Fibroblast of mammary gland (primary cell): ENCODE results near the gene MAPK8IP3.
A peak's percentile ranks its signal among the peaks of the same experiment; 100 is the strongest.

ENCODE experiments used
- DNase-seq: peaks from one replicate; pipeline ENCODE4 v3.0.0-alpha.2; 2010; ENCODE audit warnings: low read depth
- H3K4me3 ChIP-seq: 2 replicates; pipeline ENCODE4 v1.5.1; 2011; ENCODE audit warnings: low read depth, mild to moderate bottlenecking, low read length, moderate library complexity; ENCODE audit not compliant: control insufficient read depth
- CTCF ChIP-seq: conservative IDR thresholded peaks from 2 replicates; pipeline ENCODE4 v1.5.1; 2011; ENCODE audit warnings: low read depth, low read length, inconsistent platforms; ENCODE audit not compliant: control insufficient read depth, insufficient read depth

MAPK8IP3 gene

GRCh38 chr16:1689853-1690252 lies 16.1 kb upstream of the MAPK8IP3 start:
- no peak overlapping the region for H3K4me3 ChIP-seq
- DNase-seq = no peak
- no peak for TF ChIP-seq CTCF

DNA sequence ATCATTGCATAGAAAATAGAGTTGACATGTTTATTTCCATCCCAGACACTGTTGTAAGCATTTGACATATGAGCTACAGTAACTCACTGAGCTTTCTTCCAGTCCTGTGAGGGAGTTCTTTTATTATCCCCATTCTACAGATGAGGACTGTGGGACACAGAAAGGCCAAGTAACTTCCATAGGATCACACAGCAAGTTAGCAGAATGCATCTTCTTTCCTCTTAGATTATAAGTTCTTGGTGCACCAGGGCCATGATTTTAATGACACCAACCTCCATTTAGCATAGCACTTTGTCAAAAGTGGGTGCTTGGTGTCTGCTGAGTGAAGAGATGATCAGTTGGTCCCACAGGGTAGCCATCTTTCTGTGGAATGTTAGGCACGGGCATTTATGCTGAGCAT lies 15.2 kb upstream of the MAPK8IP3 start:
- TF ChIP-seq CTCF = no peak
- H3K4me3 ChIP-seq = no peak overlapping the region
- no peak for DNase-seq

GRCh38 chr16:1691276-1691675 lies 14.7 kb upstream of the MAPK8IP3 start:
- DNase-seq = peak; percentile 65
- peak; percentile 36 for TF ChIP-seq CTCF
- H3K4me3 ChIP-seq = no peak overlapping the region

DNA sequence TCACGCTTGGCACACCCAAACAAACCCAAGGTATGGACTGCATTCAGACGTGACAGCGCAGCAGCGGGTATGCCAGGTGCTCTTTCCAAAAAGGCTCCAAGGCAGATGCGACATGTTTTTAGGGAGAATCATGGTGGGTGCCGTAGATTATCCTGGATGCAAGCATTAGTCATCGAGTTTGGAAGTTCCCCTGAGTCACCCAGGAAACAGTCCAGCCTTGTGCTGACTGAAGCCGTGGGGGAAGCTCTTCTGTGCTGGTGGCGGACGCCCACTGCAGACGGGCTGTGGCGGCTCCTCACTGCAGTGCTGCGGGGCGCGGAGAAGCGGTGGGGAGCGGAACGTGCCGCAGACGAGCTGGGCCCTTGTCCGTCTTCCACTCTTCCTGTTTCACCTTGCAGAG lies 14.0 kb upstream of the MAPK8IP3 start:
- DNase-seq = peak; percentile 85
- no peak for TF ChIP-seq CTCF
- no peak overlapping the region for H3K4me3 ChIP-seq

GRCh38 chr16:1696863-1697262 lies 9.1 kb upstream of the MAPK8IP3 start:
- H3K4me3 ChIP-seq = no peak overlapping the region
- DNase-seq = no peak
- no peak for TF ChIP-seq CTCF

- DNase-seq = no peak
- no peak overlapping the region for H3K4me3 ChIP-seq
- TF ChIP-seq CTCF = no peak
These were observed 7.3 kb upstream of the MAPK8IP3 start for GRCh38 chr16:1698680-1699079.

DNA sequence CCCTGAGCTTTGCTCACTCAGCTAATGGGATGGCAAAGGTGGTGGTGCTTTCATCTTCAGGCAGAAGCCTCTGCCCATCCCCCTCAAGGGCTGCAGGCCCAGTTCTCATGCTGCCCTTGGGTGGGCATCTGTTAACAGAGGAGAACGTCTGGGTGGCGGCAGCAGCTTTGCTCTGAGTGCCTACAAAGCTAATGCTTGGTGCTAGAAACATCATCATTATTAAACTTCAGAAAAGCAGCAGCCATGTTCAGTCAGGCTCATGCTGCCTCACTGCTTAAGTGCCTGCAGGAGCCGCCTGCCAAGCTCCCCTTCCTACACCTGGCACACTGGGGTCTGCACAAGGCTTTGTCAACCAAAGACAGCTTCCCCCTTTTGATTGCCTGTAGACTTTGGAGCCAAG lies 5.7 kb upstream of the MAPK8IP3 start:
- DNase-seq = no peak
- no peak for TF ChIP-seq CTCF

More for the DNA sequence above, 5.7 kb upstream of the MAPK8IP3 start:
- H3K4me3 ChIP-seq = no peak overlapping the region
